ENCODE measurements around the gene HTT. TPM values are rescaled to one million over a fixed set of nuclear protein-coding genes. Genes with fewer than 3 reads are reported as not detected.

HTT gene
- total RNA-seq, 1 experiment from 2014 or later: 85.4 TPM

- Mint-ChIP-seq H3K27me3 (ENCODE audit: low read depth) (no peaks in the 10 kb centered on the region), H3K4me3 (no peak overlapping the region), H3K36me3 (peaks cover 59% of the 10 kb centered on the region), H3K27ac (no peak overlapping the region), H3K4me1 (no peaks in the 10 kb centered on the region), H3K9me3 (peaks cover 4% of the 10 kb centered on the region; the same call in 1 of the 2 replicates)
- no peak for DNase-seq (ENCODE audit: low spot score)
- POLR2A ChIA-PET: no interaction called here
- no peak for ATAC-seq
- CTCF ChIA-PET: interaction anchor here (1.0 kb wide), 1 partner anchor 158 kb away, joined by 3 read pairs; the partner anchor contains the start of genes GRK4 and NOP14
- TF ChIP-seq ZSCAN18 (CRISPR knock-in tag; IDR thresholded peaks at IDR 0.05) (no peak), USF1 (CRISPR knock-in tag; IDR thresholded peaks at IDR 0.05) (no peak), ZMAT4 (CRISPR knock-in tag; IDR thresholded peaks at IDR 0.05) (no peak), ZNF532 (CRISPR knock-in tag; IDR thresholded peaks at IDR 0.05; ENCODE audit: borderline replicate concordance) (no peak), MAX (CRISPR knock-in tag; IDR thresholded peaks at IDR 0.05) (no peak), GRHL2 (CRISPR knock-in tag; IDR thresholded peaks at IDR 0.05; ENCODE audit: insufficient replicate concordance, severe bottlenecking) (no peak), MYBL2 (CRISPR knock-in tag; IDR thresholded peaks at IDR 0.05) (no peak), TEAD4 (CRISPR knock-in tag; IDR thresholded peaks at IDR 0.05) (no peak), ZNF396 (CRISPR knock-in tag; IDR thresholded peaks at IDR 0.05; ENCODE audit: borderline replicate concordance) (no peak), ZNF263 (CRISPR knock-in tag; IDR thresholded peaks at IDR 0.05; ENCODE audit: low read depth) (no peak), NR1H2 (CRISPR knock-in tag; IDR thresholded peaks at IDR 0.05) (no peak), AFF4 (CRISPR knock-in tag; IDR thresholded peaks at IDR 0.05; ENCODE audit: borderline replicate concordance) (no peak), ARID4B (CRISPR knock-in tag; IDR thresholded peaks at IDR 0.05; ENCODE audit: borderline replicate concordance) (no peak)
Measured at GRCh38 chr4:3121110-3121509, 46.6 kb downstream of the HTT start.

Measured in WTC11 (cell line).